HEK293 (cell line): ENCODE measurements around the gene PTER.

Experiments used
- CTCF ChIA-PET: fragments of 350-600 bp; formaldehyde crosslinking; extraction: SDS; loops from one replicate; lab custom pipeline; 2021; ENCODE audit warnings: antibody characterized with exemption; lab: Yijun Ruan, JAX
- POLR2A ChIA-PET: fragments of 300-600 bp; formaldehyde crosslinking; extraction: SDS; loops from one replicate; lab custom pipeline; 2020; ENCODE audit warnings: antibody characterized with exemption, inconsistent platforms; lab: Yijun Ruan, JAX
- H3K27ac ChIP-seq: fragments of 200-500 bp; sonication (Bioruptor generic); 2 replicates; pipeline ENCODE4 v1.5.1; 2014; ENCODE audit warnings: low read depth, low read length, control low read depth, inconsistent platforms; ENCODE audit errors: extremely low read depth
- H3K36me3 ChIP-seq, 2 experiments: fragments of 200-500 bp in 1 of 2; sonication (Bioruptor generic) in 1 of 2; 1 replicate in 1 of 2; 2 replicates in 1 of 2; pipeline ENCODE4 v1.5.1; 2014 to 2017; ENCODE audit warnings: inconsistent platforms in 2 of 2, low read length in 2 of 2; ENCODE audit not compliant: control insufficient read depth in 2 of 2, insufficient read depth in 1 of 2
- H3K4me1 ChIP-seq: fragments of 200-500 bp; sonication (Bioruptor generic); 2 replicates; pipeline ENCODE4 v1.5.1; 2014; ENCODE audit warnings: mild to moderate bottlenecking, low read length, inconsistent platforms; ENCODE audit not compliant: control insufficient read depth, insufficient read depth
- H3K4me3 ChIP-seq: 2 replicates; pipeline ENCODE4 v1.5.1; 2011; ENCODE audit warnings: low read depth, mild to moderate bottlenecking, control low read depth, low read length, moderate library complexity
- H3K9me3 ChIP-seq: fragments of 200-500 bp; sonication (Bioruptor generic); 2 replicates; pipeline ENCODE4 v1.5.1; 2014; ENCODE audit warnings: low read depth, low read length, inconsistent platforms; ENCODE audit not compliant: control insufficient read depth, insufficient read depth
- BCL11A ChIP-seq: fragments of 450-650 bp; formaldehyde crosslinking; IDR thresholded peaks from 2 replicates; pipeline ENCODE4 v1.5.1; 2016; ENCODE audit warnings: low read depth, missing biosample characterization, missing genetic modification characterization
- SALL2 ChIP-seq: fragments of 450-650 bp; formaldehyde crosslinking; IDR thresholded peaks from 2 replicates; pipeline ENCODE4 v1.5.0; 2017; ENCODE audit warnings: missing biosample characterization, mild to moderate bottlenecking, missing genetic modification characterization, borderline replicate concordance
- YY2 ChIP-seq: fragments of 450-650 bp; formaldehyde crosslinking; IDR thresholded peaks from 2 replicates; pipeline ENCODE4 v1.5.1; 2016; ENCODE audit warnings: missing biosample characterization, missing genetic modification characterization
- ZFP3 ChIP-seq: fragments of 450-650 bp; formaldehyde crosslinking; IDR thresholded peaks from 2 replicates; pipeline ENCODE4 v1.5.1; 2016; ENCODE audit warnings: low read depth, missing biosample characterization, missing genetic modification characterization
- ZFP69B ChIP-seq: fragments of 450-650 bp; formaldehyde crosslinking; IDR thresholded peaks from 2 replicates; pipeline ENCODE4 v1.5.1; 2016; ENCODE audit warnings: missing biosample characterization, missing genetic modification characterization
- ZNF132 ChIP-seq: fragments of 450-650 bp; formaldehyde crosslinking; IDR thresholded peaks from 2 replicates; pipeline ENCODE4 v1.5.1; 2017; ENCODE audit warnings: missing biosample characterization, missing genetic modification characterization, borderline replicate concordance
- ZNF175 ChIP-seq: fragments of 450-650 bp; formaldehyde crosslinking; IDR thresholded peaks from 2 replicates; pipeline ENCODE4 v1.5.1; 2016; ENCODE audit warnings: missing biosample characterization, missing genetic modification characterization
- ZNF366 ChIP-seq: fragments of 450-650 bp; formaldehyde crosslinking; conservative IDR thresholded peaks from 2 replicates; pipeline ENCODE4 v1.5.1; 2016; ENCODE audit warnings: missing biosample characterization, missing genetic modification characterization
- TF ChIP-seq, protein P1 (sequence below): fragments of 450-650 bp; formaldehyde crosslinking; IDR thresholded peaks from 2 replicates; pipeline ENCODE4 v1.5.1; 2017; ENCODE audit warnings: missing biosample characterization, missing genetic modification characterization
- TF ChIP-seq, protein P2 (sequence below): fragments of 450-650 bp; formaldehyde crosslinking; IDR thresholded peaks from 2 replicates; pipeline ENCODE4 v1.5.1; 2016; ENCODE audit warnings: missing biosample characterization, missing genetic modification characterization
- TF ChIP-seq, protein P3 (sequence below): fragments of 450-650 bp; formaldehyde crosslinking; IDR thresholded peaks from 2 replicates; pipeline ENCODE4 v1.5.1; 2016; ENCODE audit warnings: missing biosample characterization, missing genetic modification characterization
- TF ChIP-seq, protein P4 (sequence below): fragments of 450-650 bp; formaldehyde crosslinking; IDR thresholded peaks from 2 replicates; pipeline ENCODE4 v1.5.1; 2016; ENCODE audit warnings: missing biosample characterization, missing genetic modification characterization
- TF ChIP-seq, protein P5 (sequence below): fragments of 450-650 bp; formaldehyde crosslinking; IDR thresholded peaks from 2 replicates; pipeline ENCODE4 v1.5.1; 2016; ENCODE audit warnings: missing biosample characterization, missing genetic modification characterization, borderline replicate concordance
- TF ChIP-seq, protein P6 (sequence below): fragments of 450-650 bp; formaldehyde crosslinking; IDR thresholded peaks from 2 replicates; pipeline ENCODE4 v1.5.1; 2016; ENCODE audit warnings: missing biosample characterization, missing genetic modification characterization
- TF ChIP-seq, protein P7 (sequence below): fragments of 450-650 bp; formaldehyde crosslinking; IDR thresholded peaks from 2 replicates; pipeline ENCODE4 v1.5.1; 2016; ENCODE audit warnings: missing biosample characterization, missing genetic modification characterization

The PTER gene

DNA sequence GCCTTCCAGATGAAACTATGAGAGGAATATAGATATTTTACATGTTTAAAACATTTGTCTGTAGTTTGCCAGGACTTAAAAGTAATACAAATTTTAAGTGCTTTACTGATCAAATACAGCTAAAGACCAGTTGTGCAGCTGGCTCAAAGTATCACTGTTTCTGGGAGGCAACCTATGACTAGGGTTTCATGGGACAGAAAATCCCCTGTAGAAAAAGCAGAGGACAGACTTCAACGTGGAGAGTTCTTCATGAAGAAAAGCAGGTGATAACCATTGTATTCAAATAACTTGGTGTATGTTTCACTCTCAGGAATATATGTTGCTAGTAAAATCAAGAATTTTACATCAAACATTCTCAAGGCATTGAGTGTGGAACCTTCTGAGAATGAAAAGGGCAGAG is 40.9 kb downstream of the PTER start:
- TF ChIP-seq ZFP3, result no peak
- TF ChIP-seq, protein P1, sequence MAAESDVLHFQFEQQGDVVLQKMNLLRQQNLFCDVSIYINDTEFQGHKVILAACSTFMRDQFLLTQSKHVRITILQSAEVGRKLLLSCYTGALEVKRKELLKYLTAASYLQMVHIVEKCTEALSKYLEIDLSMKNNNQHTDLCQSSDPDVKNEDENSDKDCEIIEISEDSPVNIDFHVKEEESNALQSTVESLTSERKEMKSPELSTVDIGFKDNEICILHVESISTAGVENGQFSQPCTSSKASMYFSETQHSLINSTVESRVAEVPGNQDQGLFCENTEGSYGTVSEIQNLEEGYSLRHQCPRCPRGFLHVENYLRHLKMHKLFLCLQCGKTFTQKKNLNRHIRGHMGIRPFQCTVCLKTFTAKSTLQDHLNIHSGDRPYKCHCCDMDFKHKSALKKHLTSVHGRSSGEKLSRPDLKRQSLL (tag by site-specific recombination), result no peak
- TF ChIP-seq ZNF366, result no peak
- TF ChIP-seq, protein P2, sequence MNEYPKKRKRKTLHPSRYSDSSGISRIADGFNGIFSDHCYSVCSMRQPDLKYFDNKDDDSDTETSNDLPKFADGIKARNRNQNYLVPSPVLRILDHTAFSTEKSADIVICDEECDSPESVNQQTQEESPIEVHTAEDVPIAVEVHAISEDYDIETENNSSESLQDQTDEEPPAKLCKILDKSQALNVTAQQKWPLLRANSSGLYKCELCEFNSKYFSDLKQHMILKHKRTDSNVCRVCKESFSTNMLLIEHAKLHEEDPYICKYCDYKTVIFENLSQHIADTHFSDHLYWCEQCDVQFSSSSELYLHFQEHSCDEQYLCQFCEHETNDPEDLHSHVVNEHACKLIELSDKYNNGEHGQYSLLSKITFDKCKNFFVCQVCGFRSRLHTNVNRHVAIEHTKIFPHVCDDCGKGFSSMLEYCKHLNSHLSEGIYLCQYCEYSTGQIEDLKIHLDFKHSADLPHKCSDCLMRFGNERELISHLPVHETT (tag by site-specific recombination), result no peak
- TF ChIP-seq, protein P3, sequence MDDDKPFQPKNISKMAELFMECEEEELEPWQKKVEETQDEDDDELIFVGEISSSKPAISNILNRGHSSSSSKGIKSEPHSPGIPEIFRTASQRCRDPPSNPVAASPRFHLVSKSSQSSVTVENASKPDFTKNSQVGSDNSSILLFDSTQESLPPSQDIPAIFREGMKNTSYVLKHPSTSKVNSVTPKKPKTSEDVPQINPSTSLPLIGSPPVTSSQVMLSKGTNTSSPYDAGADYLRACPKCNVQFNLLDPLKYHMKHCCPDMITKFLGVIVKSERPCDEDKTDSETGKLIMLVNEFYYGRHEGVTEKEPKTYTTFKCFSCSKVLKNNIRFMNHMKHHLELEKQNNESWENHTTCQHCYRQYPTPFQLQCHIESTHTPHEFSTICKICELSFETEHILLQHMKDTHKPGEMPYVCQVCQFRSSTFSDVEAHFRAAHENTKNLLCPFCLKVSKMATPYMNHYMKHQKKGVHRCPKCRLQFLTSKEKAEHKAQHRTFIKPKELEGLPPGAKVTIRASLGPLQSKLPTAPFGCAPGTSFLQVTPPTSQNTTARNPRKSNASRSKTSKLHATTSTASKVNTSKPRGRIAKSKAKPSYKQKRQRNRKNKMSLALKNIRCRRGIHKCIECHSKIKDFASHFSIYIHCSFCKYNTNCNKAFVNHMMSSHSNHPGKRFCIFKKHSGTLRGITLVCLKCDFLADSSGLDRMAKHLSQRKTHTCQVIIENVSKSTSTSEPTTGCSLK (tag by site-specific recombination), result no peak
- TF ChIP-seq, protein P4, sequence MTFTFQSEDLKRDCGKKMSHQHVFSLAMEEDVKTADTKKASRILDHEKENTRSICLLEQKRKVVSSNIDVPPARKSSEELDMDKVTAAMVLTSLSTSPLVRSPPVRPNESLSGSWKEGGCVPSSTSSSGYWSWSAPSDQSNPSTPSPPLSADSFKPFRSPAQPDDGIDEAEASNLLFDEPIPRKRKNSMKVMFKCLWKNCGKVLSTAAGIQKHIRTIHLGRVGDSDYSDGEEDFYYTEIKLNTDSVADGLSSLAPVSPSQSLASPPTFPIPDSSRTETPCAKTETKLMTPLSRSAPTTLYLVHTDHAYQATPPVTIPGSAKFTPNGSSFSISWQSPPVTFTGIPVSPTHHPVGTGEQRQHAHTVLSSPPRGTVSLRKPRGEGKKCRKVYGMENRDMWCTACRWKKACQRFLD, result no peak
- TF ChIP-seq ZNF175 (tag by site-specific recombination), result no peak
- TF ChIP-seq SALL2 (tag by site-specific recombination), result no peak
- TF ChIP-seq, protein P5, sequence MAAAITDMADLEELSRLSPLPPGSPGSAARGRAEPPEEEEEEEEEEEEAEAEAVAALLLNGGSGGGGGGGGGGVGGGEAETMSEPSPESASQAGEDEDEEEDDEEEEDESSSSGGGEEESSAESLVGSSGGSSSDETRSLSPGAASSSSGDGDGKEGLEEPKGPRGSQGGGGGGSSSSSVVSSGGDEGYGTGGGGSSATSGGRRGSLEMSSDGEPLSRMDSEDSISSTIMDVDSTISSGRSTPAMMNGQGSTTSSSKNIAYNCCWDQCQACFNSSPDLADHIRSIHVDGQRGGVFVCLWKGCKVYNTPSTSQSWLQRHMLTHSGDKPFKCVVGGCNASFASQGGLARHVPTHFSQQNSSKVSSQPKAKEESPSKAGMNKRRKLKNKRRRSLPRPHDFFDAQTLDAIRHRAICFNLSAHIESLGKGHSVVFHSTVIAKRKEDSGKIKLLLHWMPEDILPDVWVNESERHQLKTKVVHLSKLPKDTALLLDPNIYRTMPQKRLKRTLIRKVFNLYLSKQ (tag by site-specific recombination), result no peak
- Histone ChIP-seq H3K4me3 (no peak overlapping the region), H3K9me3 (no peaks in the 10 kb centered on the region), H3K27ac (no peak overlapping the region), H3K36me3 (no peaks in the 10 kb centered on the region), H3K4me1 (no peaks in the 10 kb centered on the region)
- ChIA-PET POLR2A (no interaction called here), CTCF (no interaction called here)

DNA sequence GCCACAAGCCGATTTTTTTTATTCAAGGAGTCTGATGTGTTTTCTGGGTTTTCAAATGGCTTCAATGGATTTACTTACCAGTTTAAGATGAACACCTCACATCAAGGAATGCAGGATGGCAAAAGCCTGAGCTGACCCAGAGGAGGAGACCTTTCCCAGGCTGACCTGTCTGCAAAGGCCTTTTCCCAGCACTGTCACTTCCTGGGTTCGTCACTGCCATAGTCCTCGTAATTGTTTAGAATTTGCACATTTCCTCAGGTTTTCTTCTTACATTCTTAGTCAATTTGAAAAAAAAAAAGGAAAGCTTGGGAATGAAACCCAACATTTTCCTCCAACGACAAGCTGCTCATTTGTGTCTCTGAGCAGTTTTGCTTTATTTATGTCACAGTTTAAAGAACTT is 42.0 kb downstream of the PTER start:
- ChIA-PET POLR2A (no interaction called here), CTCF (interaction anchor here (0.6 kb wide), 1 partner anchor 247 kb away, joined by 3 read pairs; no protein-coding TSS in a partner anchor)
- no peaks in the 10 kb centered on the region for H3K36me3 ChIP-seq
- no peaks in the 10 kb centered on the region for H3K9me3 ChIP-seq
- TF ChIP-seq ZNF132 (tag by site-specific recombination) (no peak), YY2 (tag by site-specific recombination) (no peak), ZFP69B (no peak), SALL2 (tag by site-specific recombination) (no peak), BCL11A (tag by site-specific recombination) (no peak)
- TF ChIP-seq, protein P6, sequence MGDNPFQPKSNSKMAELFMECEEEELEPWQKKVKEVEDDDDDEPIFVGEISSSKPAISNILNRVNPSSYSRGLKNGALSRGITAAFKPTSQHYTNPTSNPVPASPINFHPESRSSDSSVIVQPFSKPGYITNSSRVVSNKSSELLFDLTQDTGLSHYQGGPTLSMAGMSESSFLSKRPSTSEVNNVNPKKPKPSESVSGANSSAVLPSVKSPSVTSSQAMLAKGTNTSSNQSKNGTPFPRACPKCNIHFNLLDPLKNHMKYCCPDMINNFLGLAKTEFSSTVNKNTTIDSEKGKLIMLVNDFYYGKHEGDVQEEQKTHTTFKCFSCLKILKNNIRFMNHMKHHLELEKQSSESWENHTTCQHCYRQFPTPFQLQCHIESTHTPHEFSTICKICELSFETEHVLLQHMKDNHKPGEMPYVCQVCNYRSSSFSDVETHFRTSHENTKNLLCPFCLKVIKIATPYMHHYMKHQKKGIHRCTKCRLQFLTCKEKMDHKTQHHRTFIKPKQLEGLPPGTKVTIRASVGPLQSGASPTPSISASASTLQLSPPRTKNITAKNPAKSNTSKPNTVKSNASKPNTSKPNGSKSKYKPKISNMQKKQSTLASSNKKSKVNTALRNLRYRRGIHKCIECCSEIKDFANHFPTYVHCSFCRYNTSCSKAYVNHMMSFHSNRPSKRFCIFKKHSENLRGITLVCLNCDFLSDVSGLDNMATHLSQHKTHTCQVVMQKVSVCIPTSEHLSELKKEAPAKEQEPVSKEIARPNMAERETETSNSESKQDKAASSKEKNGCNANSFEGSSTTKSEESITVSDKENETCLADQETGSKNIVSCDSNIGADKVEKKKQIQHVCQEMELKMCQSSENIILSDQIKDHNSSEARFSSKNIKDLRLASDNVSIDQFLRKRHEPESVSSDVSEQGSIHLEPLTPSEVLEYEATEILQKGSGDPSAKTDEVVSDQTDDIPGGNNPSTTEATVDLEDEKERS (tag by site-specific recombination), result no peak
- TF ChIP-seq, protein P7, sequence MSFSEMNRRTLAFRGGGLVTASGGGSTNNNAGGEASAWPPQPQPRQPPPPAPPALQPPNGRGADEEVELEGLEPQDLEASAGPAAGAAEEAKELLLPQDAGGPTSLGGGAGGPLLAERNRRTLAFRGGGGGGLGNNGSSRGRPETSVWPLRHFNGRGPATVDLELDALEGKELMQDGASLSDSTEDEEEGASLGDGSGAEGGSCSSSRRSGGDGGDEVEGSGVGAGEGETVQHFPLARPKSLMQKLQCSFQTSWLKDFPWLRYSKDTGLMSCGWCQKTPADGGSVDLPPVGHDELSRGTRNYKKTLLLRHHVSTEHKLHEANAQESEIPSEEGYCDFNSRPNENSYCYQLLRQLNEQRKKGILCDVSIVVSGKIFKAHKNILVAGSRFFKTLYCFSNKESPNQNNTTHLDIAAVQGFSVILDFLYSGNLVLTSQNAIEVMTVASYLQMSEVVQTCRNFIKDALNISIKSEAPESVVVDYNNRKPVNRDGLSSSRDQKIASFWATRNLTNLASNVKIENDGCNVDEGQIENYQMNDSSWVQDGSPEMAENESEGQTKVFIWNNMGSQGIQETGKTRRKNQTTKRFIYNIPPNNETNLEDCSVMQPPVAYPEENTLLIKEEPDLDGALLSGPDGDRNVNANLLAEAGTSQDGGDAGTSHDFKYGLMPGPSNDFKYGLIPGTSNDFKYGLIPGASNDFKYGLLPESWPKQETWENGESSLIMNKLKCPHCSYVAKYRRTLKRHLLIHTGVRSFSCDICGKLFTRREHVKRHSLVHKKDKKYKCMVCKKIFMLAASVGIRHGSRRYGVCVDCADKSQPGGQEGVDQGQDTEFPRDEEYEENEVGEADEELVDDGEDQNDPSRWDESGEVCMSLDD (tag by site-specific recombination), result no peak
- H3K4me3 ChIP-seq, result no peak overlapping the region
- H3K4me1 ChIP-seq, result no peaks in the 10 kb centered on the region
- no peak overlapping the region for H3K27ac ChIP-seq
